ENCODE data around the gene RAB20. TPM values are rescaled to one million over a fixed set of nuclear protein-coding genes. Genes with fewer than 3 reads are reported as not detected.

The RAB20 gene
- total RNA-seq, 1 donor = 4.7 TPM

DNA sequence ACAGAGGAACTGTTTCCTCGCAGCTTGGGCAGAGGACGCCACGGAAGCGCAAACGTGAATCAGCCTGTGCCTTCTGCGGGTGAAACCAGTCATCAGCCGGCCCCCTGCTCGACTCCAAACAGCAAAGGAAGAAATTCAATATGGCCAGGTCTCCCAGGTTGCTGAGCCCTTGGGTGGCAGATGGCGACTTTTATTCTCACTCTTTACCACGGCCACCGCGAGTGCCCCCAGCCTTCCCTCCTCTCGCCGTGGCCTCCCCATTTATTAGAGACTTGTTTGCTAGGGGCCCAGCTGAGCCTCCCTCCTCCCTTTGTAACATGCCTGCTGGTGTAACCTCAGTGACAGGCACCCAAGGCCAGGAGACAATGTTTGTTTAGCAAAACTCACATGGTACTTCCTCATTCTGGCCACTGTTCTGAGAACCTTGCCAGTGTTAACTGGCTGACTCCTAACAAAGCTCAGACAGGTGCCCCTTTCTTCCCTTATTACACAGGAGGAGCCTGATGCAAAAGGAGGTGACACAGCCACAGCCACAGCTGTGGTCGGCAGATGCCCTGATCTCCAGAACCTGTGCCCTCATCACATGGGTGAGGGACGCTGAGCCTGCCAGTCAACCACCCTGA, 5.8 kb downstream of the RAB20 start:
- no peak for DNase-seq (ENCODE audit: low read depth)
- H3K4me3 ChIP-seq (ENCODE audit: low read depth, low read length) = no peak overlapping the region
- TF ChIP-seq, protein P1, sequence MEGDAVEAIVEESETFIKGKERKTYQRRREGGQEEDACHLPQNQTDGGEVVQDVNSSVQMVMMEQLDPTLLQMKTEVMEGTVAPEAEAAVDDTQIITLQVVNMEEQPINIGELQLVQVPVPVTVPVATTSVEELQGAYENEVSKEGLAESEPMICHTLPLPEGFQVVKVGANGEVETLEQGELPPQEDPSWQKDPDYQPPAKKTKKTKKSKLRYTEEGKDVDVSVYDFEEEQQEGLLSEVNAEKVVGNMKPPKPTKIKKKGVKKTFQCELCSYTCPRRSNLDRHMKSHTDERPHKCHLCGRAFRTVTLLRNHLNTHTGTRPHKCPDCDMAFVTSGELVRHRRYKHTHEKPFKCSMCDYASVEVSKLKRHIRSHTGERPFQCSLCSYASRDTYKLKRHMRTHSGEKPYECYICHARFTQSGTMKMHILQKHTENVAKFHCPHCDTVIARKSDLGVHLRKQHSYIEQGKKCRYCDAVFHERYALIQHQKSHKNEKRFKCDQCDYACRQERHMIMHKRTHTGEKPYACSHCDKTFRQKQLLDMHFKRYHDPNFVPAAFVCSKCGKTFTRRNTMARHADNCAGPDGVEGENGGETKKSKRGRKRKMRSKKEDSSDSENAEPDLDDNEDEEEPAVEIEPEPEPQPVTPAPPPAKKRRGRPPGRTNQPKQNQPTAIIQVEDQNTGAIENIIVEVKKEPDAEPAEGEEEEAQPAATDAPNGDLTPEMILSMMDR (IDR thresholded peaks at IDR 0.05; ENCODE audit: insufficient read depth, low read depth, low read length) = no peak

DNA sequence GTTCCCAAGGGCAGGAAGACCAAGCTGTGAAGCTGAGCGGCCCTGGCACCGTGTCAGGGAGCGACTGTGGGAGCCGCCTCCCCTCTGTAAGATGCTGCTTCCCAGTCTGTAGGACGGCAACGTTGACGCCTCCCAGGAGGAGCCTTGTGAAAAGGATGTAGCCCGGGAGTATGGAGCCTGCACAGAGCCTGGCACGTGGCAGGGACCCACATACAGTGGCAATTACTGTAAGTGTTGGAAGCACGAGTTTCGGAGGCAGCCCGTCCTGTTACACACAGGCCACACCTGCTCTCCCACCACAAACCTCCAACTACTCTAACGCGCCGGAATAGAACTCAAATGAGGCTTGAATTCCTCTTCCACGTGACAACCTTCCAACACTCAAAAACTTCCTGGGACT, 6.6 kb downstream of the RAB20 start:
- TF ChIP-seq, protein P1 (IDR thresholded peaks at IDR 0.05; ENCODE audit: insufficient read depth, low read depth, low read length) = no peak
- DNase-seq (ENCODE audit: low read depth) = no peak
- H3K4me3 ChIP-seq (ENCODE audit: low read depth, low read length) = no peak overlapping the region

DNA sequence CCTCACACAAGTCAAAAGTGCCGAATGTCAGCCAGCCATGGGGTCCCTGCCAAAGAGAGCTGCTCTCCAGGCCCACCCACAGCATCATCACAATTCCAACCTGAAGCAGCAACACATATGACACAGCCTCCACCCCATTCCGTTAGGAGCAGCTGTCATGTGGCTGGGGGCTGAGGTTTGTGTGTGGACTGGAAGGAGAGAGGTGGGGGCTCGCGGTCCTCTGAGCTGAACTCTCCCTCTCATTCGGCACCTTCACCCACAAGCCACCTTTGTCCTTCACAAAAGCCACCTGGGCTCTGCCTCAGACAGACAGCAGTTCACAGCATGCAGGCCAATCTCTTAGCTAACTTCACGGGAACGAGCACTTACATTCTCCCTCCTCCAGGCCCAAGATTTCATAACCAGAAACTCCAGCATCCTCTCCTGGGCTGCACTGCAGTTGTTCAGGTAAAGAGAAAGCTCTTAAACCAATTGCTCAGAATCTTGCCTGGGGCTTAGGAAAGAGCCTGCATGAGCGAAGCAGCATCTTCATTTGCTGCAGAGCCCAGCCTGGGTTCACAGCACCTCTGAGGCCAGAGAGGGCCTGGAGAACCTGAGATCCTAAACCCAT, 7.2 kb downstream of the RAB20 start:
- H3K4me3 ChIP-seq (ENCODE audit: low read depth, low read length) = no peak overlapping the region
- TF ChIP-seq, protein P1 (IDR thresholded peaks at IDR 0.05; ENCODE audit: insufficient read depth, low read depth, low read length) = no peak
- no peak for DNase-seq (ENCODE audit: low read depth)

DNA sequence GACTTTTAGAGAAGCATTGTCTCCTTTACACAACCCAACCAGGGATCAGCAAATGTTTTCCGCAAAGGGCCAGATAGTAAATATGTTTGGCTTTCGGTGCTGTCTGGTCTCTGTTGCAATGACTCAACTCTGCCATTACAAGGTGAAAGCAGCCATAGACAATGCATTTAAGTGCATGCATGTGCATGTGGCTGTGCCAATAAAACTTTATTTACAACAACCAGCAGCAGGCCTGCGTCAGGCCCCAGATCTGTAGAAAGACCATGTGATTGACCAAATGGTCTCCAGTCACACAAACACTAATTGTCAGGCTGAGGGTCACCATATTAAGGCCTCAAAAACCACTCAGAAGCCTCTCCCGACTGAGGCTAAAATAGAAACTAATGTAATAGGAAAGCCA, 8.1 kb downstream of the RAB20 start:
- H3K4me3 ChIP-seq (ENCODE audit: low read depth, low read length) = no peak overlapping the region
- DNase-seq (ENCODE audit: low read depth) = no peak
- TF ChIP-seq, protein P1 (IDR thresholded peaks at IDR 0.05; ENCODE audit: insufficient read depth, low read depth, low read length) = no peak

DNA sequence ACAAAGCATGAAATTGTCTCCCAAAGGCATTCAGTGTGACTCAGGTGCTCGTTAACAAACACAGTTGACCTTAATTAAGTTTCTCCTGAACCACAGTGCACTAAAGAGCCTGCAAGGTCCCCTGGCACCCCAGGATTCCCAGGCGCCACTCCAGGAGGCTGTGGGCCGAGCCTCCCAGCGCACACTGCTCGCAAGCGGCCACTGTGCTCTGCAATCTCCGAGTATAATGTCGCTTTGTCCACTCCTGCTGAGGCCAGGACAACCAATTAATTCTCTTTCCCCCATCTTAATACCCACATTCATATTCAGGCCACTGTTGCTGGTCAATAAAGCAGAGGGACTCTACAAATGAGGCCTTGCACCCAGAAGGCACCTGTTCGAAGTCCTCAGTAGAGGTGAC, 8.8 kb downstream of the RAB20 start:
- no peak for DNase-seq (ENCODE audit: low read depth)
- TF ChIP-seq, protein P1 (IDR thresholded peaks at IDR 0.05; ENCODE audit: insufficient read depth, low read depth, low read length) = no peak
- no peak overlapping the region for H3K4me3 ChIP-seq (ENCODE audit: low read depth, low read length)

DNA sequence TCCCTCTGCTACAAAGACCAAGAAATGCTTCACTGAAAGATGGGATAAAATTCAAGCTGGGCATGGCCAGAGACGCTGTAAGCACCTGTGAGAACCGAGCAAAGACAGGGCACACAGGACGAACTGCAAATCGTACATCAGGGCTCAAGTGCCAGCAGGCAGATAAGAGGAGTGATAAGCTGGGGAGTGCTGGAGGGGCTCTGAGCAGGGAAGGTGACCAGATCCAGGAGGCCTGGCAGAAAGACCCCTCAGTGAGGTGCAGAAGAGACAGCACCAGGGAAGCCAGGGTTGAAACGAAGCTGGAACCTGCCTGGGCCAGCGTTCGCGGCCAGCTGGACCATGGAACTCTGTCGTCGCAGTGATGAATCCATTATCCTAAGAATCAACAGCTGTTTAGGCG, 10.2 kb downstream of the RAB20 start:
- no peak for DNase-seq (ENCODE audit: low read depth)
- TF ChIP-seq, protein P1 (IDR thresholded peaks at IDR 0.05; ENCODE audit: insufficient read depth, low read depth, low read length) = no peak
- H3K4me3 ChIP-seq (ENCODE audit: low read depth, low read length) = peak overlapping the region; percentile 9

DNA sequence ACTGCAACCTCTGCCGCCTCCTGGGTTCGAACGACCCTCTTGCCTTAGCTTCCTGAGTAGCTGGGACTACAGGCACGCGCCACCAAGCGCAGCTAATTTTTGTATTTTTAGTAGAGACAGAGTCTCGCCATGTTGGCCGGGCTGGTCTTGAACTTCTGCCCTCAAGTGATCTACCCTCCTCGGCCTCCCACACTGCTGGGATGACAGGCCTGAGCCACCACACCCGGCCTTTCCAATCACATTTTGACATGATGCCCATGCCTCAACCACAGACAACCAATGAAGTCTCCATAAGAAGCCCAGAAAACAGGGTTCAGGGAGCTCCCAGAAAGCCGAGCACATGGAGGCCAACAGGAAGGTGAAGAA, 11.7 kb downstream of the RAB20 start:
- no peak for DNase-seq (ENCODE audit: low read depth)
- TF ChIP-seq, protein P1 (IDR thresholded peaks at IDR 0.05; ENCODE audit: insufficient read depth, low read depth, low read length) = no peak
- no peak overlapping the region for H3K4me3 ChIP-seq (ENCODE audit: low read depth, low read length)

All from fibroblast of villous mesenchyme (primary cell).